Hepatocyte (in vitro differentiated cells): ENCODE measurements around the gene CDK11B. TPM values are rescaled to one million over a fixed set of nuclear protein-coding genes. Genes with fewer than 3 reads are reported as not detected.
A peak's percentile ranks its signal among the peaks of the same experiment; 100 is the strongest.

Source experiments
- DNase-seq: peaks from one replicate; pipeline ENCODE4 v3.0.0-alpha.2; 2016; ENCODE audit warnings: low spot score
- H2AFZ ChIP-seq: fragments of 200-600 bp; sonication (generic); 2 replicates; pipeline ENCODE4 v1.6.0; 2016; ENCODE audit warnings: antibody characterized with exemption, mild to moderate bottlenecking
- H3K27ac ChIP-seq: fragments of 200-600 bp; sonication (generic); 2 replicates; pipeline ENCODE4 v1.5.1; 2016; ENCODE audit warnings: mild to moderate bottlenecking
- H3K27me3 ChIP-seq: fragments of 200-600 bp; sonication (generic); 2 replicates; pipeline ENCODE4 v1.6.1; 2016
- H3K36me3 ChIP-seq: fragments of 200-600 bp; sonication (generic); replicated peaks from 2 replicates; pipeline ENCODE4 v1.5.1; 2016; ENCODE audit warnings: low read depth; ENCODE audit not compliant: insufficient read depth
- H3K4me1 ChIP-seq: fragments of 200-600 bp; sonication (generic); 2 replicates; pipeline ENCODE4 v1.5.1; 2016; ENCODE audit warnings: mild to moderate bottlenecking, moderate library complexity; ENCODE audit not compliant: insufficient read depth
- H3K4me2 ChIP-seq: fragments of 200-600 bp; sonication (generic); 2 replicates; pipeline ENCODE4 v1.6.0; 2016
- H3K4me3 ChIP-seq: fragments of 200-600 bp; sonication (generic); 2 replicates; pipeline ENCODE4 v1.5.1; 2016; ENCODE audit warnings: mild to moderate bottlenecking
- H3K79me2 ChIP-seq: fragments of 200-600 bp; sonication (generic); 2 replicates; pipeline ENCODE4 v1.6.0; 2017; ENCODE audit warnings: mild to moderate bottlenecking
- H3K9me2 ChIP-seq: fragments of 200-600 bp; sonication (generic); replicated peaks from 2 replicates; pipeline ENCODE4 v1.6.0; 2017; ENCODE audit warnings: mild to moderate bottlenecking; ENCODE audit not compliant: insufficient read depth
- H3K9me3 ChIP-seq: fragments of 200-600 bp; sonication (generic); 2 replicates; pipeline ENCODE4 v1.5.1; 2016; ENCODE audit warnings: low read depth, mild to moderate bottlenecking
- H4K20me1 ChIP-seq: fragments of 200-600 bp; sonication (generic); 2 replicates; pipeline ENCODE4 v1.6.0; 2016; ENCODE audit warnings: mild to moderate bottlenecking; ENCODE audit not compliant: insufficient read depth, poor library complexity, severe bottlenecking
- CTCF ChIP-seq: fragments of 200-600 bp; sonication (generic); IDR thresholded peaks from 2 replicates; pipeline ENCODE4 v1.5.1; 2016; ENCODE audit warnings: antibody characterized with exemption, mild to moderate bottlenecking; ENCODE audit not compliant: poor library complexity
- EZH2 ChIP-seq: fragments of 200-600 bp; sonication (generic); IDR thresholded peaks from 2 replicates; pipeline ENCODE4 v1.6.1; 2016; ENCODE audit warnings: antibody characterized with exemption, mild to moderate bottlenecking, borderline replicate concordance
- EZH2phosphoT487 ChIP-seq: fragments of 200-600 bp; sonication (generic); IDR thresholded peaks from one replicate; pipeline ENCODE4 v1.6.1; 2018; ENCODE audit warnings: antibody characterized with exemption, mild to moderate bottlenecking, low read depth, moderate library complexity; ENCODE audit not compliant: unreplicated experiment, severe bottlenecking
- WGBS: methylation state at CpG from one replicate; pipeline ENCODE4 v1.1.6; 2016; ENCODE audit warnings: low lambda C conversion rate; ENCODE audit errors: missing lambda C conversion rate; 5-methylcytosine and 5-hydroxymethylcytosine counted together
- polyA plus RNA-seq: library from polyadenylated mRNA; unstranded; fragments of >200 nt; fragmentation: Nextera tagmentation; extraction: Ambion mirVana; gene quantifications from 2 replicates; pipeline ENCODE4 v1.2.1, GENCODE V29; 2016
- total RNA-seq: library from RNA; depleted of rRNA; stranded (reverse); fragments of >200 nt; gene quantifications from 2 replicates; pipeline ENCODE4 v1.2.3, GENCODE V29; 2014

Gene CDK11B
- total and polyA plus RNA-seq, 2 experiments from 2014 or later = 7.5 to 15.3 TPM

DNA sequence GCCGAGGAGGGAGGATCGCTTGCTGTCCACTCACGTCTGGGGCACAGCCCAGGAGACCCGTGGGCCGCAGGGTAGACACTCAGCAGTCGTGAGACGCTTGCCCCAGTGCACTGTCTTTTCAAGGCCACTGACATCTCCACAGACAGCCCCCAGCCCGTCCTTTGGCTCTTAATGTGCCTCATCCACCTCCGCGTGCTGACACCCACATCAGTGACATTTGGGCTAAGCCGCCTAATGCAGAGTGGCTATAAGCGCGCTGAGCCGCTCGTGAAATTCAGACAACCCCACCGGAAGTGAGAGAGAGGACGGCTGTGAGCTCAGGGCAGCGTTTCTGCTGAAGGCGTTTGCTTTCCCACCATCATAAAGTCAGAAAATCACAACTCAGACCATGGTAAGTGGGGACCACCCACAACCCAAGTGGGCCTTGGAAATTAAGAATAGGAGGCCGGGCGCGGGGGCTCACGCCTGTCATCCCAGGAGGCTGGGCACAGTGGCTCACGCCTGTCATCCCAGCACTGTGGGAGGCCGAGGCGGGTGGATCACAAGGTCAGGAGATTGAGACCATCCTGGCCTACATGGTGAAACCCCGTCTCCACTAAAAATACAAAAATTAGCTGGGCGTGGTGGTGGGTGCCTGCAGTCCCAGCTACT is 25.4 kb upstream of the CDK11B start:
- H3K4me2 ChIP-seq = no peak overlapping the region
- H2AFZ ChIP-seq = no peak overlapping the region
- no peak overlapping the region for H3K4me3 ChIP-seq
- H4K20me1 ChIP-seq = peaks cover 29% of the 10 kb centered on the region
- H3K27me3 ChIP-seq = no peaks in the 10 kb centered on the region
- H3K36me3 ChIP-seq = no peaks in the 10 kb centered on the region
- H3K9me3 ChIP-seq = no peaks in the 10 kb centered on the region
- no peak for TF ChIP-seq EZH2
- TF ChIP-seq CTCF = no peak
- TF ChIP-seq EZH2phosphoT487 = no peak
- H3K27ac ChIP-seq = peak overlapping the region; percentile 27
- no peaks in the 10 kb centered on the region for H3K9me2 ChIP-seq
- no peak for DNase-seq
- 94% methylated on average over 27 of the region's 28 CpGs for WGBS
- H3K79me2 ChIP-seq = peaks cover 89% of the 10 kb centered on the region
- peaks cover 6% of the 10 kb centered on the region for H3K4me1 ChIP-seq

DNA sequence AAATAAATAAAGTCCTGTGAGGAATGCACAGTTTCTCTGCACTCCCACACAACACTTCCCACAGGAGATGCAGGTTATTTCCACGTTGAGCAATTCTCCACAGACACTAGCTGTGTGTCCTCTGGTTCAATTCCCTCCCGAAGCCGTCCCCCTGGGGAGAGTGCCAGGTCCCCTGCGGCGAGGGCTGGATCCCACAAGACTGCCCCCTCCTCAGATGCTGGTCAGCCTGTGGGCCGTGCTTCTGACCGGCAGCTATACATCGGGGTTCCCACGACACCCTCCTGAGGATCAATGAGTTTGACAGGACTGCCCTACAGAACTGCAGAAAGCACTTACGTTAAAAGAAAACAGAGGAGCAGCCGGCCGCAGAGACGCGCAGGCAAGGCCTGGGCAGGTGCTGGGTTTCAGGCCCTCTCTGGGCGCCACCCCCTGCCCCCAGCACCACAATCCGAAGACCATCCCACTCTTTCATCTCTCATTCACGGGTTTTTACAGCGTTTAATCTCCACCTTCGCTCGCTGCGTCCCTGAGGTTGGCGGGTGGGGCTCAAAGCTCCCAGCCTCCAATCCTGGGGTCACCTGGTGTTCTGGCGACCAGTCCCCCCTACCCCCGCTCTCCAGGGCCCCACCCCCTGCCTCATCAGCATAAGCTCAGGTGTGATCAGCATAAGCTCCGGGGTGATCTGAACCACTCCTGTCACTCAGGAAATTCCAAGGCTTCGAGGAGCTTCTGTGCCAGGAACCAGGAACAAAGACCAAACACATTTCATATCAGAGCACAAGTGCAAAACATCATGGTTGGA is 24.5 kb upstream of the CDK11B start:
- Histone ChIP-seq H3K4me1 (peaks cover 7% of the 10 kb centered on the region), H3K4me3 (no peak overlapping the region), H3K9me3 (no peaks in the 10 kb centered on the region), H3K9me2 (no peaks in the 10 kb centered on the region), H3K4me2 (no peak overlapping the region), H4K20me1 (peaks cover 33% of the 10 kb centered on the region), H3K36me3 (no peaks in the 10 kb centered on the region), H2AFZ (no peak overlapping the region), H3K79me2 (peaks cover 94% of the 10 kb centered on the region), H3K27me3 (no peaks in the 10 kb centered on the region), H3K27ac (peak overlapping the region; percentile 27)
- peak; percentile 21 for DNase-seq
- TF ChIP-seq EZH2 = no peak
- no peak for TF ChIP-seq CTCF
- TF ChIP-seq EZH2phosphoT487 = no peak
- WGBS = 75% methylated on average over 23 of the region's 26 CpGs

- 72% methylated on average over 11 of the region's 11 CpGs for WGBS
- Histone ChIP-seq H3K79me2 (peaks cover 83% of the 10 kb centered on the region), H3K27ac (peak overlapping the region; percentile 91)
Observed at GRCh38 chr1:1680912-1681273, 22.1 kb upstream of the CDK11B start.

More at GRCh38 chr1:1680912-1681273, 22.1 kb upstream of the CDK11B start:
- peaks cover 2% of the 10 kb centered on the region for H3K4me1 ChIP-seq
- no peaks in the 10 kb centered on the region for H3K9me2 ChIP-seq
- H3K4me2 ChIP-seq = peak overlapping the region; percentile 40
- TF ChIP-seq CTCF (no peak), EZH2 (no peak), EZH2phosphoT487 (no peak)
- H3K9me3 ChIP-seq = no peaks in the 10 kb centered on the region
- H2AFZ ChIP-seq = no peak overlapping the region
- peak; percentile 71 for DNase-seq
- H3K27me3 ChIP-seq = no peaks in the 10 kb centered on the region
- peaks cover 34% of the 10 kb centered on the region for H4K20me1 ChIP-seq
- no peaks in the 10 kb centered on the region for H3K36me3 ChIP-seq
- no peak overlapping the region for H3K4me3 ChIP-seq
